Kidney glomerular epithelial cell (primary cell): ENCODE data around the gene TMEM256.
A peak's percentile ranks its signal among the peaks of the same experiment; 100 is the strongest.

Experiments used
- DNase-seq: peaks from one replicate; lab custom pipeline; 2025; lab: John Stamatoyannopoulos, UW

Gene TMEM256

GRCh38 chr17:7403977-7404736, at the start of gene TMEM256:
TMEM256 (minus strand) TSS chr17:7404097; CDS start chr17:7404084, 13 bp downstream.
- peak; percentile 99 for DNase-seq

GRCh38 chr17:7448461-7448860, 44.6 kb upstream of the TMEM256 start:
- no peak for DNase-seq

- no peak for DNase-seq
These were observed 41.7 kb upstream of the TMEM256 start for GRCh38 chr17:7445619-7445968.

- DNase-seq = no peak
These were observed 41.1 kb upstream of the TMEM256 start, which contains the start of gene CHRNB1 for GRCh38 chr17:7444682-7445618. CHRNB1 (plus strand) TSS chr17:7445061; CDS start chr17:7445128, 67 bp downstream.

- no peak for DNase-seq
These were observed 39.9 kb upstream of the TMEM256 start for GRCh38 chr17:7443499-7444485.

- no peak for DNase-seq
These were observed 38.2 kb upstream of the TMEM256 start for GRCh38 chr17:7442142-7442541.

- no peak for DNase-seq
These were observed 37.4 kb upstream of the TMEM256 start for GRCh38 chr17:7441266-7441665.

- peak; percentile 33 for DNase-seq
These were observed 36.9 kb upstream of the TMEM256 start for GRCh38 chr17:7440834-7441195.

GRCh38 chr17:7440113-7440833, 36.4 kb upstream of the TMEM256 start:
- DNase-seq = peak; percentile 25

- DNase-seq = no peak
These were observed 35.7 kb upstream of the TMEM256 start, which contains the start of gene FGF11 for GRCh38 chr17:7439462-7440112. FGF11 (plus strand) TSS chr17:7439512; CDS start chr17:7439621, 109 bp downstream.

GRCh38 chr17:7438656-7439460, 35.0 kb upstream of the TMEM256 start:
- no peak for DNase-seq

GRCh38 chr17:7437950-7438614, 34.2 kb upstream of the TMEM256 start:
- DNase-seq = no peak

GRCh38 chr17:7437369-7437863, 33.5 kb upstream of the TMEM256 start:
- DNase-seq = no peak

GRCh38 chr17:7436556-7437368, 32.9 kb upstream of the TMEM256 start:
- peak; percentile 40 for DNase-seq

GRCh38 chr17:7435676-7436555, 32.0 kb upstream of the TMEM256 start:
- DNase-seq = no peak

GRCh38 chr17:7432296-7432695, 28.4 kb upstream of the TMEM256 start:
- DNase-seq = no peak

- no peak for DNase-seq
These were observed 27.3 kb upstream of the TMEM256 start for GRCh38 chr17:7431231-7431630.
